Suprapubic skin (tissue), 3 donors: Measurements from ENCODE around the gene C1orf198.

Experiments
- POLR2AphosphoS5 ChIP-seq, 3 donors: sonication (generic); formaldehyde crosslinking; IDR thresholded peaks; one replicate each; pipeline ENCODE4 v1.6.1; 2017; ENCODE audit warnings: antibody characterized with exemption in 3 of 3
- TF ChIP-seq, protein P1 (sequence below), 2 donors: fragments of 200-600 bp in 1 of 2; fragments of 450-650 bp in 1 of 2; sonication (generic) in 1 of 2; IDR thresholded peaks; one replicate each; pipeline ENCODE4 v1.5.1; 2016 to 2019; ENCODE audit warnings: antibody characterized with exemption in 2 of 2, mild to moderate bottlenecking in 1 of 2, moderate library complexity in 1 of 2

DNA sequence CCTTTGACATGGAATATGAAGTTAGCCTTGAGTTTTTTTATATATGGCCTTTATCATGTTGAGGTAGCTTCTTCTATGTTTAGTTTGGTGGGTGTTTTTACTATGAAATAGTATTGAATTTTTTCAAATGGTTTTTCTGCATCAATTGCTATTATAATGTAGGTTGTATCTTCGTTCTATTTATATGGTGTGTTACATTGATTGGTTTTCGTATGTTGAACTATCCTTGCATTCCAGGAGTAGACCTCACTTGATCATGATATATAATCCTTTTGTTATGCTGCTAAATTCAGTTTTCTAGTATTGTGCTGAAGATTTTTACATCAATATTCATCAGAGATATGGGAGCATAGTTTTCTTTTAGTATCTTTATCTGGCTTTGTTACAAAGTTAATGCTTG is 55.8 kb downstream of the C1orf198 start:
- TF ChIP-seq, protein P1, sequence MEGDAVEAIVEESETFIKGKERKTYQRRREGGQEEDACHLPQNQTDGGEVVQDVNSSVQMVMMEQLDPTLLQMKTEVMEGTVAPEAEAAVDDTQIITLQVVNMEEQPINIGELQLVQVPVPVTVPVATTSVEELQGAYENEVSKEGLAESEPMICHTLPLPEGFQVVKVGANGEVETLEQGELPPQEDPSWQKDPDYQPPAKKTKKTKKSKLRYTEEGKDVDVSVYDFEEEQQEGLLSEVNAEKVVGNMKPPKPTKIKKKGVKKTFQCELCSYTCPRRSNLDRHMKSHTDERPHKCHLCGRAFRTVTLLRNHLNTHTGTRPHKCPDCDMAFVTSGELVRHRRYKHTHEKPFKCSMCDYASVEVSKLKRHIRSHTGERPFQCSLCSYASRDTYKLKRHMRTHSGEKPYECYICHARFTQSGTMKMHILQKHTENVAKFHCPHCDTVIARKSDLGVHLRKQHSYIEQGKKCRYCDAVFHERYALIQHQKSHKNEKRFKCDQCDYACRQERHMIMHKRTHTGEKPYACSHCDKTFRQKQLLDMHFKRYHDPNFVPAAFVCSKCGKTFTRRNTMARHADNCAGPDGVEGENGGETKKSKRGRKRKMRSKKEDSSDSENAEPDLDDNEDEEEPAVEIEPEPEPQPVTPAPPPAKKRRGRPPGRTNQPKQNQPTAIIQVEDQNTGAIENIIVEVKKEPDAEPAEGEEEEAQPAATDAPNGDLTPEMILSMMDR (IDR thresholded peaks at IDR 0.05) = no peak
- TF ChIP-seq POLR2AphosphoS5 (IDR thresholded peaks at IDR 0.05) = no peak
